Stimulated activated naive CD4-positive, alpha-beta T cell (primary cell): ENCODE data around the gene LAMTOR2.
A peak's percentile ranks its signal among the peaks of the same experiment; 100 is the strongest.
"Not testable (repeated sequence)": the region's sequence is repeated elsewhere in the genome, so short reads cannot be mapped to it uniquely, and the experiment has no call there.

Experiments used
- DNase-seq, 6 experiments: peaks; one replicate each; lab custom pipeline; 2025; lab: John Stamatoyannopoulos, UW

The LAMTOR2 gene

GRCh38 chr1:156054500-156055280, at the start of gene LAMTOR2:
Gene LAMTOR2, plus strand, starts transcription at chr1:156054782. Its CDS starts 108 bp downstream, at chr1:156054890.
- DNase-seq: peak; percentile 86 to 93 (median 92)

GRCh38 chr1:156004843-156005584, 49.6 kb upstream of the LAMTOR2 start:
- peak in 2 of 6 experiments; percentile 18 to 26 for DNase-seq

GRCh38 chr1:156006666-156007376, 47.8 kb upstream of the LAMTOR2 start:
- DNase-seq: no peak

GRCh38 chr1:156009404-156009803, 45.2 kb upstream of the LAMTOR2 start:
- no peak for DNase-seq

- DNase-seq: no peak
These were observed 42.3 kb upstream of the LAMTOR2 start for GRCh38 chr1:156012051-156012817.

- DNase-seq: no peak
These were observed 39.8 kb upstream of the LAMTOR2 start for GRCh38 chr1:156014829-156015228.

- DNase-seq: no peak
These were observed 34.7 kb upstream of the LAMTOR2 start for GRCh38 chr1:156019946-156020292.

- peak; percentile 67 to 87 (median 79) for DNase-seq
These were observed 34.1 kb upstream of the LAMTOR2 start, which contains the start of gene SSR2 for GRCh38 chr1:156020293-156021092. Gene SSR2, minus strand, starts transcription at chr1:156020951. Its CDS starts 784 bp downstream, at chr1:156020167.

- DNase-seq: no peak
These were observed 33.5 kb upstream of the LAMTOR2 start for GRCh38 chr1:156021093-156021428.

- DNase-seq: no peak
These were observed 32.6 kb upstream of the LAMTOR2 start for GRCh38 chr1:156021954-156022353.

GRCh38 chr1:156024801-156025200, 29.8 kb upstream of the LAMTOR2 start:
- no peak for DNase-seq

- no peak for DNase-seq
These were observed 28.7 kb upstream of the LAMTOR2 start for GRCh38 chr1:156025876-156026275.

GRCh38 chr1:156026588-156026987, 28.0 kb upstream of the LAMTOR2 start:
- no peak for DNase-seq

GRCh38 chr1:156033011-156033410, 21.6 kb upstream of the LAMTOR2 start:
- DNase-seq: no peak

- not testable (repeated sequence) for DNase-seq
These were observed 19.6 kb upstream of the LAMTOR2 start for GRCh38 chr1:156034991-156035390.

GRCh38 chr1:156042828-156043227, 11.8 kb upstream of the LAMTOR2 start:
- no peak for DNase-seq

- no peak for DNase-seq
These were observed 9.5 kb upstream of the LAMTOR2 start for GRCh38 chr1:156045076-156045475.

- no peak for DNase-seq
These were observed 5.8 kb upstream of the LAMTOR2 start for GRCh38 chr1:156048663-156049258.

GRCh38 chr1:156050376-156050775, 4.2 kb upstream of the LAMTOR2 start:
- DNase-seq: no peak

GRCh38 chr1:156051011-156051725, 3.4 kb upstream of the LAMTOR2 start:
- no peak for DNase-seq
